ENCODE data around the gene IL2RA. TPM values are rescaled to one million over a fixed set of nuclear protein-coding genes. Genes with fewer than 3 reads are reported as not detected.
A peak's percentile ranks its signal among the peaks of the same experiment; 100 is the strongest.

Gene IL2RA
- total and polyA plus RNA-seq, 9 of the 15 experiments (the other 6 are each of a cell fraction or from before 2014, with no cell fraction given) = 0.95 TPM; not detected in 8

GRCh38 chr10:6030217-6030616, 31.9 kb downstream of the IL2RA start (continued):
- TF ChIP-seq PATZ1 (CRISPR knock-in tag; IDR thresholded peaks at IDR 0.05; ENCODE audit: borderline replicate concordance) (no peak), ZNF639 (CRISPR knock-in tag; conservative IDR thresholded peaks at IDR 0.05 in 1 of 2, IDR thresholded peaks at IDR 0.05 in 1 of 2) (no peak), HCFC1 (IDR thresholded peaks at IDR 0.05; ENCODE audit: low read depth, low read length) (no peak), SMARCE1 (IDR thresholded peaks at IDR 0.05) (no peak), LARP7 (IDR thresholded peaks at IDR 0.05) (no peak), UBTF (IDR thresholded peaks at IDR 0.05; ENCODE audit: borderline replicate concordance in 1 of 2, low read depth in 2 of 2, low read length in 2 of 2) (no peak), STAG1 (CRISPR knock-in tag; IDR thresholded peaks at IDR 0.05; ENCODE audit: borderline replicate concordance) (no peak), ZNF449 (CRISPR knock-in tag; IDR thresholded peaks at IDR 0.05) (no peak), CBX5 (IDR thresholded peaks at IDR 0.05; ENCODE audit: borderline replicate concordance, low read depth) (peak; percentile 77; the same call in 1 of the 2 replicates), GTF3C2 (IDR thresholded peaks at IDR 0.05; ENCODE audit: borderline replicate concordance, extremely low read depth, insufficient read length) (no peak), ZNF644 (tag; IDR thresholded peaks at IDR 0.05; ENCODE audit: low read depth) (no peak), ZFX (CRISPR knock-in tag; IDR thresholded peaks at IDR 0.05) (no peak), MYBL2 (IDR thresholded peaks at IDR 0.05; ENCODE audit: low read depth) (peak; percentile 27; the same call in 1 of the 2 replicates), MYBL2 (CRISPR knock-in tag; IDR thresholded peaks at IDR 0.05; ENCODE audit: borderline replicate concordance) (no peak), EP400 (IDR thresholded peaks at IDR 0.05) (no peak), SMAD2 (IDR thresholded peaks at IDR 0.05; ENCODE audit: low read depth, low read length) (no peak), CBX3 (IDR thresholded peaks at IDR 0.05; ENCODE audit: borderline replicate concordance in 1 of 2, low read length in 2 of 2) (peak in 1 of 2 experiments; percentile 87; a peak in 2 of 3 replicates)
